ENCODE measurements around the gene RAET1L. TPM values are rescaled to one million over a fixed set of nuclear protein-coding genes. Genes with fewer than 3 reads are reported as not detected.
"Not testable (repeated sequence)": the region's sequence is repeated elsewhere in the genome, so short reads cannot be mapped to it uniquely, and the experiment has no call there.

The RAET1L gene
- total RNA-seq, 1 experiment from 2014 or later, result not detected

GRCh38 chr6:150002710-150003109 lies 22.6 kb downstream of the RAET1L start:
- peaks cover 4% of the 10 kb centered on the region; the same call in 1 of the 2 replicates for H3K4me1 ChIP-seq
- no peak overlapping the region for H3K4me3 ChIP-seq
- no peaks in the 10 kb centered on the region for H3K27me3 ChIP-seq
- no peaks in the 10 kb centered on the region for H3K9me3 ChIP-seq (replicated peaks)
- H3K36me3 ChIP-seq, result no peaks in the 10 kb centered on the region
- H3K27ac ChIP-seq, result no peak overlapping the region
- no peak for DNase-seq

- Histone ChIP-seq H3K27ac (no peak overlapping the region), H3K4me3 (no peak overlapping the region)
- no peak for DNase-seq
Observed at GRCh38 chr6:150001295-150002008, 23.9 kb downstream of the RAET1L start.

DNA sequence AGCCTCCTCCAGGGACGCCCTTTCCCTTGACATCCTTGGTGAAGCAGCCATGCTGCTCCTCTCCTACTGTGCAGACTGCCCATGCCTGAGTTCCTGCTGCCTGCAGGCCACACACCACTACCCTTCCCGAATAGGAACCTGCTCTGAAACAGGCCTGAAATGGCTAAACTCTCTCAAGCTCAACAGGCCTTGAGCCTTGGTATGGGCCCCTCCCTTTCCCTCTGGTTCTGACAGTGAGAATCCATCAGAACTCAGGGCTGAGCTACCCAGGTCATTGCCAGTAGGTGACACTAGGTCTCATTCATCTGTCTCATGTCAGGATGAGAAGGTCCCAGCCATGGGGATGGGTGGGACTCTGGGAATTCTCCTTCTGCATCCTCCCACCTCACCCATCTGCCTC lies 25.7 kb downstream of the RAET1L start:
- DNase-seq, result no peak
- Histone ChIP-seq H3K9me3 (replicated peaks) (no peaks in the 10 kb centered on the region), H3K27ac (no peak overlapping the region), H3K36me3 (no peaks in the 10 kb centered on the region), H3K4me1 (peaks cover 10% of the 10 kb centered on the region; the same call in 1 of the 2 replicates), H3K27me3 (0 out of 2 replicates have a peak, but pooled peaks cover 3% of the 10 kb centered on the region), H3K4me3 (no peak overlapping the region)

More at GRCh38 chr6:150001295-150002008, 23.9 kb downstream of the RAET1L start:
- H3K9me3 ChIP-seq (replicated peaks), result no peaks in the 10 kb centered on the region
- peaks cover 6% of the 10 kb centered on the region; the same call in 1 of the 2 replicates for H3K4me1 ChIP-seq
- no peaks in the 10 kb centered on the region for H3K27me3 ChIP-seq
- H3K36me3 ChIP-seq, result no peaks in the 10 kb centered on the region

DNA sequence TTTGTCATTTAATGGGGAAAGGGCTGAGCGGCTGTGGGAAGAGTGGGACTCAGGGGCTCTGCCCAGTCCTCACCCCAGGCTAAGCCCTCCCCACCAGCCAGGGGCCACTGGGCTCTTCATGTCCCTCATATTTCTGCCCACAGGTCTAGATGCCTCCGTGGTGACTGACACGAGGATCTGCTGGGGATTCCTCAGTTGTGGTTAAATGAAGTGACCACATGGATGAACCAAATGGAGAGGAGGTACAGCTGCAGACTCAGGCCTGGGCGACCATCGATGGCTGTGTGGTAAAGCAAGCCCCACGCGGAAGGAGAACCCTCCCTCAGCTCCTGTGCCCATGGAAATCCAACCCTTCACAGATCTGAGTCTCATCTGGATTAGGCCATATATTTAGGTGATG lies 29.4 kb downstream of the RAET1L start:
- H3K4me1 ChIP-seq, result peaks cover 17% of the 10 kb centered on the region; the same call in 1 of the 2 replicates
- DNase-seq, result peak; percentile 52 to 53
- H3K4me3 ChIP-seq, result no peak overlapping the region
- H3K27ac ChIP-seq, result no peak overlapping the region
- no peaks in the 10 kb centered on the region for H3K9me3 ChIP-seq (replicated peaks)
- peaks cover 3% of the 10 kb centered on the region; the same call in 1 of the 2 replicates for H3K27me3 ChIP-seq
- H3K36me3 ChIP-seq, result no peaks in the 10 kb centered on the region

DNA sequence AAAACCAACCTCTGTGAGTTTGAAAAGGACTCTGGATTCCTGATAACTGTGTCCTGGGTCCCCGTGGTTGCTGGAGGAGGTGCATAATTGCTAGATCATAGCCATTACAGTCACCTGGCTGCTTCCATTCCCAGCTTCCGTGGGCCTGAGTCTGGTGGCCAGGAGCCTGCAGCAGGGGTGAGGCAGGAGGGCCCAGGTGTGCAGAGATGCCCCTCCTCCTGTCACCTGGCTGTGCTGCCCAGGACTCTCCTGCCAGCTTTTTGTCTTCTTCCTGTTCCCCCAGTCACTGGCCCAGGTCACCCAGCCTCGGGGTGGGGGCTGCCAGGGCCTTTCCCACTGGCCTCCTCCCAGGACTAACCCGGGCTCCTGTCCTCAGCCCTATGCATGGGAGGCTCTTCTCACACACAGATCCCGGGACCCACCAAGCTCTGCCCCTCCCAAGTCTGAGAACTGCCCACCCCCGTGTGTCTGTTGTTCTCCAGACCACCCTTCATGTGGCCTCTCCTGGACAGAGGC lies 30.0 kb downstream of the RAET1L start:
- peaks cover 8% of the 10 kb centered on the region; the same call in 1 of the 2 replicates for H3K27me3 ChIP-seq
- H3K4me3 ChIP-seq, result no peak overlapping the region
- no peaks in the 10 kb centered on the region for H3K36me3 ChIP-seq
- H3K27ac ChIP-seq, result no peak overlapping the region
- peaks cover 17% of the 10 kb centered on the region; the same call in 1 of the 2 replicates for H3K4me1 ChIP-seq
- no peak for DNase-seq
- no peaks in the 10 kb centered on the region for H3K9me3 ChIP-seq (replicated peaks)

GRCh38 chr6:149991838-149992237 lies 33.5 kb downstream of the RAET1L start:
- DNase-seq, result peak in 1 of 2 experiments; percentile 29
- Histone ChIP-seq H3K36me3 (no peaks in the 10 kb centered on the region), H3K4me1 (peaks cover 17% of the 10 kb centered on the region; the same call in 1 of the 2 replicates), H3K27ac (no peak overlapping the region), H3K9me3 (replicated peaks) (no peaks in the 10 kb centered on the region; the same call in 1 of the 2 replicates), H3K27me3 (peaks cover 33% of the 10 kb centered on the region; the same call in 1 of the 2 replicates), H3K4me3 (no peak overlapping the region)

GRCh38 chr6:149991472-149991795 lies 33.9 kb downstream of the RAET1L start:
- not testable (repeated sequence) for H3K9me3 ChIP-seq (replicated peaks); H3K36me3 ChIP-seq; H3K27ac ChIP-seq
- DNase-seq, result peak in 1 of 2 experiments; percentile 43
- H3K4me3 ChIP-seq, result peak overlapping the region; percentile 53
- H3K4me1 ChIP-seq, result peaks cover 15% of the 10 kb centered on the region; the same call in 1 of the 2 replicates
- peaks cover 34% of the 10 kb centered on the region; the same call in 1 of the 2 replicates for H3K27me3 ChIP-seq

DNA sequence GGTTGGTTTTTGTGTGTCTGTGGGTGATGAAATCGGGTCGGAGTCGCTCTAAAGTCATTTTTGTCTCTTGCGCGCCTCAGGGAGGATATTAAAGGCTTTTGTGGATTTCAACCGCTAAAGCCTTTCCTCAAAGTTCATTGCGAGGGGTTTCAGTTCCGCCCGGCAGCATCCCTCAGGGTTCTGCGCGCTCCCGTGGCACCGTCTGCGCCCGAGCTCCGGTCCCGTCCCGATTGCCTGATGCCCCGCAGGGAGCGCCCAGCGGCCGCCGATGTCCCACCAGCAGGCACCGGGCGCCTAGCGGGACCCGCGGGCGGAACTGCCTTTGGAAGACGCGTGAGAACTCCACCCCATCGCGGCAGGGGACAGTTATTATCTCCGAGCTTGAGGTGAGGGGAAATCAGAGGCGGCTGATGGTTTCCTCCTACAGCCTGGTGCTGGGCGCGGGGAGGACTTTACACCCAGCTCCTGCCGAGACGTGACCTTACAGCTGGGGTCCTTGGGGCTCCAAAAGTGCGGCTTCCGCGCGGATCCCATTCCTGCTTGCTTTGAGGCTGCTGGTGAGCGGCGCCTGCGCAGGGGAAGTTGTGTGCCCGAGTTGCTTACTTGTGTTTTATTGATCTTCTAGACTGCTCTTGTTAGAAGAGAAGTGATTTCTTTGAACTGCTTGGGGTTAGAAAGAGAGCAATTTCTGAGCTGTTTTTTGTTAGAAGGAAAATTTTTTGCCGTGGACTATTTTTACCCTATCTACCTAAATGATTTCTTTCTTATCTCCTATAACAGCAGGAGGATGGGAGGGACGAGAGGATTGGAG lies 34.5 kb downstream of the RAET1L start:
- H3K4me3 ChIP-seq, result peak overlapping the region; percentile 53
- DNase-seq, result peak; percentile 45 to 57

GRCh38 chr6:149990212-149990660 lies 35.1 kb downstream of the RAET1L start:
- Histone ChIP-seq H3K4me1 (peaks cover 6% of the 10 kb centered on the region; the same call in 1 of the 2 replicates), H3K4me3 (peak overlapping the region; percentile 53), H3K27me3 (peaks cover 40% of the 10 kb centered on the region; the same call in 1 of the 2 replicates), H3K36me3 (no peaks in the 10 kb centered on the region), H3K9me3 (replicated peaks) (no peaks in the 10 kb centered on the region; the same call in 1 of the 2 replicates), H3K27ac (no peak overlapping the region)
- DNase-seq, result no peak

More for the DNA sequence above, 34.5 kb downstream of the RAET1L start:
- Histone ChIP-seq H3K4me1 (peaks cover 9% of the 10 kb centered on the region; the same call in 1 of the 2 replicates), H3K9me3 (replicated peaks) (no peaks in the 10 kb centered on the region; the same call in 1 of the 2 replicates), H3K27me3 (peaks cover 39% of the 10 kb centered on the region; the same call in 1 of the 2 replicates), H3K27ac (no peak overlapping the region), H3K36me3 (no peaks in the 10 kb centered on the region)

DNA sequence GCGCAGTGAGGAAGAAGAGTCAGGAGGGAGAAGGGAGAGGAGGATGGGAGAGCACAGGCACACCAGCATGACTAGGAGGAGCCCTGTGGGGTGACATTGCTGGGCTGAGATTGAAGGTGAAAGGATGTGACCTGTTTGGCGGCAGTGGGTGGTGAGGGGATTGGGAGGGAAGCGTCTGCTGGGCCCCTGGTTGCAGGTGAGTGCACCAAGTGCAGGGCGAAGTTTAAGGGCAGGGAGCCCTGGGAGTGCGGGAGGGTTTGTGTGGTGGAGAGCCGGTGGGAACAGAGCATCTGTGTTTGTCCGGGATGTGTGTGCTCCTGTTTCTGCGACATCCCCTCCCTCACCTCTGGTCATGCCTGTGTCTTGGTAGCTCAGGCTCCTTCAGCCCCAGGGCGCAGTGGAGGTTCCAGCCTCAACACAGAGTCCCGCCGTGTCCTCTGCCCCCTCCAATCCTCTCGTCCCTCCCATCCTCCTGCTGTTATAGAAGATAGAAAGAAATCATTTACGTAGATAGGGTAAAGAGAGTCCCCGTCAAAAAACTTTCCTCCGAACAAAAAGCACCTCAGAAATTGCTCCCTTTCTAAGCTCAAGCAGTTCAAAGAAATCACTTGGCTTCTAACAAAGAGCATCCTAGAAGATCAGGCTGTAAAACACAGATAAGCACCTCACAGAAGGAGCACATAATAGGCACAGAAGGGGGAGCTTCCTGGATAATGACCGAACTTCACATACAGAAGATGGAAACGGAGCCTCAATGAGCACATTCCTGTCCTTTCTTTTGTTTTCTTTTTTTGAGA lies 36.6 kb downstream of the RAET1L start:
- Histone ChIP-seq H3K27me3 (peaks cover 46% of the 10 kb centered on the region; the same call in 1 of the 2 replicates), H3K4me1 (peaks cover 6% of the 10 kb centered on the region; the same call in 1 of the 2 replicates), H3K9me3 (replicated peaks) (no peaks in the 10 kb centered on the region; the same call in 1 of the 2 replicates), H3K4me3 (no peak overlapping the region), H3K36me3 (no peaks in the 10 kb centered on the region), H3K27ac (no peak overlapping the region)
- DNase-seq, result no peak

GRCh38 chr6:149987602-149988107 lies 37.7 kb downstream of the RAET1L start:
- H3K9me3 ChIP-seq (replicated peaks), result no peaks in the 10 kb centered on the region; the same call in 1 of the 2 replicates
- H3K27me3 ChIP-seq, result peaks cover 50% of the 10 kb centered on the region
- no peaks in the 10 kb centered on the region for H3K36me3 ChIP-seq
- H3K4me3 ChIP-seq, result no peak overlapping the region
- no peak for DNase-seq
- H3K4me1 ChIP-seq, result peaks cover 6% of the 10 kb centered on the region; the same call in 1 of the 2 replicates
- H3K27ac ChIP-seq, result no peak overlapping the region

- Histone ChIP-seq H3K36me3 (no peaks in the 10 kb centered on the region), H3K4me1 (peaks cover 5% of the 10 kb centered on the region), H3K4me3 (no peak overlapping the region), H3K27me3 (peaks cover 46% of the 10 kb centered on the region), H3K27ac (no peak overlapping the region), H3K9me3 (replicated peaks) (no peaks in the 10 kb centered on the region; the same call in 1 of the 2 replicates)
- no peak for DNase-seq
Observed at GRCh38 chr6:149985481-149985937, 39.8 kb downstream of the RAET1L start.

DNA sequence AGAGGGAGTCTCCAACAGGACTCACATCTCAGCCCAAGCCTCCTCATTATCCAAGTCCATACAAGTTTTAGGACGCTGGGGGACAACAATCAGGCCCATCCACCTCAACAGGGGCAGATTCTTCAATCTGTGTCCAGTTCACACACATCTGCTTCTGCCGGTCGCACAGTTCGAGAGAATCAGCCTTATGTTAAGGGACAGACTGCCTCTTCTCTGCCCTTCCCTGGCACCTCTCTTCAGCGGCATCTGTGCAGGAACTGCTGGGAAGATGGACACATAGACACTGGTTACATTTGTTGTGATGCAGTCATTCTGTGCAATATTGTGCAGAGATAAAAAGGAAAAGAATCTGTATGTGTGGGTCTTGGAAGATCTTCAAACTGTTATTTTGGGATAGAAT lies 40.6 kb downstream of the RAET1L start:
- no peaks in the 10 kb centered on the region; the same call in 1 of the 2 replicates for H3K9me3 ChIP-seq (replicated peaks)
- H3K4me3 ChIP-seq, result no peak overlapping the region
- DNase-seq, result no peak
- H3K4me1 ChIP-seq, result peaks cover 5% of the 10 kb centered on the region
- peaks cover 39% of the 10 kb centered on the region for H3K27me3 ChIP-seq
- H3K27ac ChIP-seq, result no peak overlapping the region
- H3K36me3 ChIP-seq, result no peaks in the 10 kb centered on the region
